ENCODE results near the gene DDX3X.

Gene DDX3X

DNA sequence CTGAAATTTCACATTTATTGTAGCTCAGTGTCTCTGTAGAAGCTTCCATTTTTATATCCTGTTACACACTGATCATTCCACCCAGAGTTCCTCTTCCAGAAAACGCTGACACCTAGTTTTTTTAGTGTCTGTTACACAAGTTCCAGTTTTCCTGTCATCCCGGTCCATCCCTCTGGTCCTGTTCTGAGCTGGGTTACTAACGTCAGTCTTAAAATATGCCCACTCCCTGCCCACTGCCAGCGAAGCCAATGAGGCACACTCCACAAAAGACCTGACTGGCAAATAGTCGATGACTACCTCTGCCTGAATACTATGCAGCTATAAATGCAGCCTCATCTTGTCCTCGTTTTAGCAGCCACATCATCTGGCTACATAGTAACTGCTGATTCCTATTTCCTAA lies 30.9 kb upstream of the DDX3X start:
- H3K79me2 ChIP-seq (ENCODE audit: insufficient read depth, low read depth): no peaks in the 10 kb centered on the region
- H3K4me1 ChIP-seq (ENCODE audit: low read depth, poor library complexity, severe bottlenecking): peaks cover 8% of the 10 kb centered on the region
- TF ChIP-seq, protein P1, sequence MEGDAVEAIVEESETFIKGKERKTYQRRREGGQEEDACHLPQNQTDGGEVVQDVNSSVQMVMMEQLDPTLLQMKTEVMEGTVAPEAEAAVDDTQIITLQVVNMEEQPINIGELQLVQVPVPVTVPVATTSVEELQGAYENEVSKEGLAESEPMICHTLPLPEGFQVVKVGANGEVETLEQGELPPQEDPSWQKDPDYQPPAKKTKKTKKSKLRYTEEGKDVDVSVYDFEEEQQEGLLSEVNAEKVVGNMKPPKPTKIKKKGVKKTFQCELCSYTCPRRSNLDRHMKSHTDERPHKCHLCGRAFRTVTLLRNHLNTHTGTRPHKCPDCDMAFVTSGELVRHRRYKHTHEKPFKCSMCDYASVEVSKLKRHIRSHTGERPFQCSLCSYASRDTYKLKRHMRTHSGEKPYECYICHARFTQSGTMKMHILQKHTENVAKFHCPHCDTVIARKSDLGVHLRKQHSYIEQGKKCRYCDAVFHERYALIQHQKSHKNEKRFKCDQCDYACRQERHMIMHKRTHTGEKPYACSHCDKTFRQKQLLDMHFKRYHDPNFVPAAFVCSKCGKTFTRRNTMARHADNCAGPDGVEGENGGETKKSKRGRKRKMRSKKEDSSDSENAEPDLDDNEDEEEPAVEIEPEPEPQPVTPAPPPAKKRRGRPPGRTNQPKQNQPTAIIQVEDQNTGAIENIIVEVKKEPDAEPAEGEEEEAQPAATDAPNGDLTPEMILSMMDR (conservative IDR thresholded peaks at IDR 0.05; ENCODE audit: low read depth, low read length): no peak
- H3K4me2 ChIP-seq: no peak overlapping the region
- H3K4me3 ChIP-seq (IDR thresholded peaks at IDR 0.05; ENCODE audit: insufficient read depth, low read depth, low read length): no peak overlapping the region
- H4K20me1 ChIP-seq (ENCODE audit: insufficient read depth): no peaks in the 10 kb centered on the region
- H3K36me3 ChIP-seq (ENCODE audit: insufficient read depth): no peaks in the 10 kb centered on the region
- H3K9ac ChIP-seq: no peak overlapping the region
- no peak overlapping the region for H2AFZ ChIP-seq (ENCODE audit: low read depth)
- H3K27ac ChIP-seq: no peak overlapping the region
- H3K27me3 ChIP-seq (ENCODE audit: insufficient read depth, low read depth): no peaks in the 10 kb centered on the region

DNA sequence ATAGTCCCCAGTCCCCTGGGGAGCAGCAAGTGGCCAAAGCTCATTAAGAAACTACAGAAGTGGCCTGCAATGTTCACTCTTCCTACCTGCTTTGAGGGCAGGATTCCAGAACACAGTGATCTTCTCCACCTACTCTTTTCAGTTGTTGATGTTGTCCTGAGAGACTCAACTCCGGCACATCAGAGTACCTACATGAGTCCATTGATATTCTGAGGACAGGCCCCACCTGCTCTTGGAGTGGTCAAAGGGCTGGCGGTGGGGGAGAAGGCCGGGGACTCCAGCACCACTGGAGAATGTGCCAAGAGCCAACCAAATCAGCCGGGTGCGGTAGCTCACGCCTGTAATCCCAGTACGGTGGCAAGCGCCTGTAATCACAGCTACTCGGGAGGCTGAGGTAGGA lies 29.8 kb upstream of the DDX3X start:
- Histone ChIP-seq H3K4me3 (IDR thresholded peaks at IDR 0.05; ENCODE audit: insufficient read depth, low read depth, low read length) (no peak overlapping the region), H3K36me3 (ENCODE audit: insufficient read depth) (no peaks in the 10 kb centered on the region), H3K27me3 (ENCODE audit: insufficient read depth, low read depth) (no peaks in the 10 kb centered on the region), H3K4me2 (no peak overlapping the region), H3K9ac (no peak overlapping the region), H2AFZ (ENCODE audit: low read depth) (no peak overlapping the region), H4K20me1 (ENCODE audit: insufficient read depth) (no peaks in the 10 kb centered on the region), H3K27ac (no peak overlapping the region), H3K4me1 (ENCODE audit: low read depth, poor library complexity, severe bottlenecking) (peaks cover 8% of the 10 kb centered on the region), H3K79me2 (ENCODE audit: insufficient read depth, low read depth) (no peaks in the 10 kb centered on the region)
- TF ChIP-seq, protein P1 (conservative IDR thresholded peaks at IDR 0.05; ENCODE audit: low read depth, low read length): no peak

DNA sequence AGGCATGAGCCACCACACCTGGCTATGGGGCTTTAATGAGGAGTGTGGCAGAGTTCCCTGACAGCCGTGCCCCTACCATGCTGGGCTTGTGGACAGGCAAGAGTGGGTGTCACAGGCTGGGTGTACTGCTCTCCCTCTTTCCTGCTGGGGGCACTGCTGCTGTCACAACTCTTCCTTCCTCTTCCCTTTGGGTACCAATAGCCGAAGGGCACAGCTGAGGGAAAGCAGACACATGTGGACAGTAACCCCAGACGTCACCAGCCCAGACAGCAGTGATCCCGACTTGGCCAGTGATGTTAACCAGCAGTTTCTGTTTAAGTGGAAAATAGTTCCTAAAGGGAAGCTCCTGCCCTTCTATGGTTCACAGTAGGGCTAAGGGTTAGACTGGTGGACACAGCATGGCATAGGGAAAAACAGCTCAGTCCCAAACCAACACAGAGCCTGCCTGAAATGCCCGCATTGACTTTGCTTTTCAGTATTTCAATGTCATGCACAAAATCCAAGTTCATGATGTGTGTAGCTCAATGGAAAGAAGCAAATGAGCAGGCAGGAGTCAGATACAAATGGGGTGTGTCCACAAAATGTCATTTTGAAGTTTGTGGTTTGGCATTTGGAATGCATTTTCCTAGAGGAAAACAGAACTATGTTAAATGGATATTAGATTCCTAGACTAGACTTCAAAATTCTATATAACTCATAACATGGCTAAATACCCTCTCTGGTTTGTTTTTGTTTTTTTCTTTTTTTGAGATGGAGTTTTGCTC lies 24.9 kb upstream of the DDX3X start:
- Histone ChIP-seq H4K20me1 (ENCODE audit: insufficient read depth) (no peaks in the 10 kb centered on the region), H3K36me3 (ENCODE audit: insufficient read depth) (no peaks in the 10 kb centered on the region), H3K4me1 (ENCODE audit: low read depth, poor library complexity, severe bottlenecking) (peaks cover 19% of the 10 kb centered on the region), H2AFZ (ENCODE audit: low read depth) (no peak overlapping the region), H3K4me2 (no peak overlapping the region), H3K27ac (no peak overlapping the region), H3K4me3 (IDR thresholded peaks at IDR 0.05; ENCODE audit: insufficient read depth, low read depth, low read length) (no peak overlapping the region), H3K9ac (no peak overlapping the region), H3K27me3 (ENCODE audit: insufficient read depth, low read depth) (no peaks in the 10 kb centered on the region), H3K79me2 (ENCODE audit: insufficient read depth, low read depth) (no peaks in the 10 kb centered on the region)
- TF ChIP-seq, protein P1 (conservative IDR thresholded peaks at IDR 0.05; ENCODE audit: low read depth, low read length): no peak

DNA sequence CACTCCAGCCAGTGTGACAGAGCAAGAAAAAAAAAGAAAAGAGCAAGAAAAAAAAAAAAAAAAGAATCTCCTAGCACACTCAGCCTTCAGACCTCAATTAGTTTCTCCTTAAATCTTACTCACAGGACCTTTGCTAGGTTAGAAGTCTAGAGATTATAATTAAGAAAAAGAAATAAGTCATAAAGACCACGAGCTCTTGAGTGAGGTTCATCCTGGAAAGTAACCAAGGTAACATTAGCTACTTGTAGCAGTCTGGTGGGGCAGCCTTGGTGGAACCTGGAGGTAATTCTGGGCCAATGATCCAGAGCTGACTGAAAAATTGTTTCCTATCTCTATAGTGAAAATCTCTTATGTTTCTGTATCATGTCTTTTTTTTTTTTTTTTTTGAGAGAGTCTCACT lies 21.2 kb upstream of the DDX3X start:
- no peak overlapping the region for H3K4me3 ChIP-seq (IDR thresholded peaks at IDR 0.05; ENCODE audit: insufficient read depth, low read depth, low read length)
- H3K4me1 ChIP-seq (ENCODE audit: low read depth, poor library complexity, severe bottlenecking): peaks cover 37% of the 10 kb centered on the region
- peak overlapping the region; percentile 95; the same call in 1 of the 2 replicates for H3K27ac ChIP-seq
- TF ChIP-seq, protein P1 (conservative IDR thresholded peaks at IDR 0.05; ENCODE audit: low read depth, low read length): no peak
- H3K27me3 ChIP-seq (ENCODE audit: insufficient read depth, low read depth): no peaks in the 10 kb centered on the region
- H3K4me2 ChIP-seq: no peak overlapping the region
- H4K20me1 ChIP-seq (ENCODE audit: insufficient read depth): no peaks in the 10 kb centered on the region
- no peaks in the 10 kb centered on the region for H3K79me2 ChIP-seq (ENCODE audit: insufficient read depth, low read depth)
- no peak overlapping the region for H2AFZ ChIP-seq (ENCODE audit: low read depth)
- H3K36me3 ChIP-seq (ENCODE audit: insufficient read depth): no peaks in the 10 kb centered on the region
- no peak overlapping the region for H3K9ac ChIP-seq
